Stimulated activated CD8-positive, alpha-beta memory T cell treated with anti-CD3 and anti-CD28 coated beads, Interleukin-4, amount 100 ng/mL, for 48 hours (primary cell): ENCODE results near the gene APOL6.
"Not testable (repeated sequence)": the region's sequence is repeated elsewhere in the genome, so short reads cannot be mapped to it uniquely, and the experiment has no call there.

Experiments used
- DNase-seq: peaks from one replicate; pipeline ENCODE4 v3.0.0-alpha.2; 2020

The APOL6 gene

DNA sequence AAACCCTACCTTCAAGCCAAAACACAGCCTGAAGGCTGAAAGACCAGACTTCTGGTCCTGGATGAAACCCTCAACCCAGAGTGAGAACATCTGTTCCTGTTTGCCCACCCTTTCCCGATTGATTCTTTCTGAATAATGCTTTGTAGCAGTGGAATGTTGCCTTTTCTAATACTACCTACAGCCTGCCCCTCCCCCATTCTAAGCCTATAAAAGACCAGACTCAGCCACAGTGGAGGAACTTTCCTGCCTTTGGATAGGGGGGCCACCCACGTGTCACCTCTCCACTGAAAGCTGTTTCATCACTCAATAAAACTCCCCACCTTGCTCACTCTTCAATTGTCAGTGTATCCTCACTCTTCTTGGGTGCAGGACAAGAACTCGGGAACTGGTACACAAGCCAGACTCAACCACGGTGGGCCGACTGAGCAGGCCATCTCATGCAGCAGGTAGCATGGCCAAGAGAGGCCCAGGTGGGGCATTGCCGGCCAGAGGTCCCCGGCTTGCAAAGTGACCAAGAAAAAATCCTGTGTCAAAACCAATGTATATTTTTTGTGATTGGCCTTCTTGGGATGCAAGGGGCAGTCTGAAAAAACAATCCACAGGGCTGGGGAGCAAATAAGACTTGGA, 6.6 kb upstream of the APOL6 start:
- DNase-seq = peak; percentile 23

GRCh38 chr22:35642305-35642741, 5.9 kb upstream of the APOL6 start:
- DNase-seq = peak; percentile 17

- DNase-seq = peak; percentile 11
Observed at GRCh38 chr22:35643991-35644390, 4.3 kb upstream of the APOL6 start.

DNA sequence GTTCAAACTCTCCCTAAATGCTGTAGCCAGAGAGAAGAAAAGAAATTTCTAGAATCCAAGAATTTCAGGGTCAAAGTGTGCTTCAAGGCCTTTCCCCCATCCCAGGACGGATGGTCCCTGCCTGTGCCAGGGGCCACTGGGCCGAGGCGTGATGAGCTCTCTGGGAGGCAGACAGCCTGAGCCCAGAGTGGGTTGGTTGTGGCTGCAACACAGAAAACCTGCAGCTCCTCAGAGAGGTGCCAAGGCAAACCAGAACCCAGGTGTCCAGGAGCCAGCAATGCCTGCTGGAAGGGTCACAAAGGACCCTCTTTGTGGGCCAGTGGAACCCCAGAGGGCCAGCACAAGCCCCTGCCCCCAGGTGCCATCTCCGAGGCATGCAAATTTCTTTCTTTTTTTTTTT, 2.6 kb upstream of the APOL6 start:
- DNase-seq = no peak

DNA sequence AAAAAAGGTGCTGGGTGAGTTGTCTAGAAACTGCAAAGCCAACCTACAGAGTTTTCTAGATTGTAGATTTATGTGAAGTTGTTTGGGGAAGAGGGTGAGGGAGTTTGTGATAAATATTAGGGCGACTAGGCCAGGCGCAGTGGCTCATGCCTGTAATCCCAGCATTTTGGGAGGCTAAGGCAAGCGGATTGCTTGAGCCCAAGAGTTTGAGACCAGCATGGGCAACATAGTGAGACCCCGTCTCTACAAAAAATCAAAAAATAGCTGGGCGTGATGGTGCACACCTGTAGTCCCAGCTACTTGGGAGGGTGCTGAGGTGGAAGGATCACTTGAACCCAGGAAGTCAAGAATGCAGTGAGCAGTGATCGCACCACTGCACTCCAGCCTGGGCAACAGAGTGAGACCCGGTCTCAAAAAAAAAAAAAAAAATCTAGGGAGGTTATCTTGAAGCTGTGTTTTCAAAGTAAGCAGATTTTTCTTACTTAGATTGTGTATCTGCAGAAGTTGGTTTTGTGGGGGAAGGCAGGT, 844 bp downstream of the APOL6 start:
- DNase-seq = no peak

DNA sequence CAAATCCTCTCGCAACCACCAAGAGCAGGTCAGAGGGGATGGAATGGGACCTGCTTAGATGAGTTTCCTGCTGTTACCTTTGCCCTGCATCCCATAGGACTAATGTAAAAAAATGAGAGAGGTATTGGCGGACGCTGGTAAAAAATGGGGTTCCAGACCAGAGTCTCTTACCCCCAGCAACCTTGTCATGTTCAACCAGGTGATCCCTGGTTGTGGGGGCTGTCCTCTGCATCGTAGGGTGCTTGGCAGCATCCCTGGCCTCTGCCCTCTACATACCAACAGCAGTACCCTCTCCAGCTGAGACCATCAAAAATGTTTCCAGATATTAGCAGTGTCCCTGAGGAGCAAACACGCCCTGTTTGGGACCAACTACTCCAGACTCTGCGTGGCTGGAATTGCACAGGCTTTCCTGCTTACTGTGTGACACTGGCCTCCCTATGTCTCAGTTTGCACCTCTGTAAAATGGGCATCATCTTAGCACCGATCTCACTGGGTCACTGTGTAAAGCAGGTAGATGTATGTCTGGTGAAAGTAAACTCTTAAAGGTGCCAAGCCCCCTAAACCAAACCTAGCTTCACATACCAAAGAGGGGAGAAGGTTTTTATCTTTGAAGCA, 1.5 kb downstream of the APOL6 start:
- no peak for DNase-seq

DNA sequence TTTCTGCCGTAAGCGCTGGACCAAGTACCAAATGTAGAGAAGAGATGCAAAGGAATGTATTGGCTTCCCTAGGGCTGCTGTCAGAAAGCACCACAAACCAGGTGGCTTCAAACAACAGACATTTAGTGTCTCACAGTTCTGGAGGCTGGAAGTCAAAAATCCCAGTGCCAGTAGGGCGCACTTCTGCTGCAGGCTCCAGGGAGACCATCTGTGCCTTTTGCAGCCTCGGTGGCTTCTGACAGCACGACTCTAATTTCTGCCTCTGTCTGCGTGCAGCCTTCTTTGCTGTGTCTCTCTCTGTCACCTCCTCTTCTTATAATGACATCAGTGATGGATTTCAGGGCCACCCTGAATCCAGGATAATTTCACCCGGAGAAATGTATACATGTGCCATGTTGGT, 2.8 kb downstream of the APOL6 start:
- DNase-seq = no peak

- DNase-seq = no peak
Observed at GRCh38 chr22:35653824-35654223, 5.6 kb downstream of the APOL6 start.

DNA sequence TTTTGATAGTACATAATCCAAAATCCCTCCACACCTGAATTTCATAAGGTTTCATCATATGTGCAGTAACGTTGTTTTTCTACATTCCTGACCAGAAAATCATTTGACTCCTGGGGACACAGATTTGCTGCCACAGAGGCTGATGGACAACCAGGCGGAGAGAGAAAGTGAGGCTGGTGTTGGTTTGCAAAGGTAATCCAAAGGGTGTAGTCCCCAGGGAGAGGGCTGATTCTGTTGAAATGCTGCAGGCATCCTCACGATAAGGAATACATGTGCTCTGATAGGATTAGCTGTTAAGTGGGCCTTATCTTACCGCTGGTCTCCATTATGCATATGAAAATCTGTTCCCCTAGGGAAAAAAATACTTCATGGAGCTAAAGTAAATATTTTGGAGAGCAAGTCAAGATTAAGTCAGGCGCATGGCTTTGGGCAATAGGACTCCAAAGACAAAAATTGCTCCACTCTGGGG, 8.1 kb downstream of the APOL6 start:
- DNase-seq = no peak

DNA sequence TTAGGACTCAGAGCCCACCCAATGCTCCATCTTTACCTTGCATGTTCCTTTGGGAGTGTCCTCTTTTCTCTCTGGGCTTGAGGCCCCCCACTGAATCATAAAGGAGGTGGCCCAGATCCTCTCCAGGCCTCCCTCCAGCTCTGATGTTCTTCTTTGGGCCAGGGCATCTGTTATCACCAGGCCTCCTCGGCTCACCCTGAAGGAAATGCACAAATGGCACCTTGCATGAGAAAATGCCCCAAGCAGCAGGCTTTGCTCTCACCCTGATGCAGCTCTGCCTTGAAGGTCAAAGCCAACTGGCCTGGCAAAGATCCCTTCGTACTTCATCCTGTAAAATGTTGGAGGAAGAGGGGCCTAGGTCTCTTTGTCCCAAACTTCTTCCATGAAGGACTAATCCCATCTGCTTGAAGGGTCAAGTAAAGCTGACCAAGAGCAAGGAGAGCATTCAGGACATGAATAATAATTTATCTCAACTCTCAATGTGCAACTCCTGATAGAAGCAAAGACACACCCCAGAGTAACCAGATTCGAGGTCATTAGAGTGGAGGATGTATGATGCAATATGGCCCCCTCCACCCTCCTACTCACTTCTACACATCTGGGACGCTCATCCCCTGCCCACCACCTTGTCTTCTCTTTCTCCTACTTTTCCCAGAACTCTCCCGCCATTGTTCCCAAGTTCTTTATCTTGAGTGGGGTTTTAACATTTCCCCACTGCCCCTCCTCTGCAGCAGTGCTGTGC, 9.5 kb downstream of the APOL6 start:
- DNase-seq = no peak

DNA sequence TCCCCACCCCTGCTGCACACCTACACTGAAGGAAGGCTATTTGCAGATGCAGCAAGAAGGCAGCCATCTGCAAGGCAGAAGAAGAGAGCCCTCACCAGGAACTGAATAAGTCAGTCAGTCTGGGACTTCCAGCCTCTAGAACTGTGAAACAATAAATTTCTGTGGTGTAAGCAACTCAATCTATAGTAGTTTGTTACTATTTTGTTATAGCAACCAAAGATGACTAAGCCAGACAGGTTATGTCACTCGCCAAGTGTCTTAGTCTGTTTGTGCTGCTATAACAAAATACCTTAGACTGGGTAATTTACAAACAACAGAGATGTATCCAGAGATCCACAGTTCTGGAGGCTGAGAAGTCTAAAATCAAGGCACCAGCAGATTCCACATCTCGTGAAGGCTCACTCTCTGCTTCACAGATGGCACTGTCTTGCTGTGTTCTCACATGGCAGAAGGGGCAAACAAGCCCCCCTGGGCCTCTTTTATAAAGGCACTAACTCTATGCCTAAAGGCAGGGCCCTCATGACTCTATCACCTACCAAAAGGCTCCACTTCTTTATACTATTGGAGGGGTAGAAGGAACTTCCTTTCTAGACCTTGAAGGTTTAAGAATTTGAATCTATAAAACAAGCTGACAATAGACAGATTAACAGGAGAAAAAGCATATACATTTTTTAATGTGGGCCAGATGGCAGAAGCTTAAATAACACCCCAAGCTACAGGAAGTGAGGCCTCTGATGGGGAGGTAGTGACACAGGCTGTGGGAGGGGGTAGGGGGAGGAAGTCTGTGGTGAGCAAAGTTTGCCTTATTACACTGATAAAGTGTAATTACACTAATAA, 12.3 kb downstream of the APOL6 start:
- DNase-seq = no peak

- DNase-seq = no peak
Observed at GRCh38 chr22:35661464-35661863, 13.2 kb downstream of the APOL6 start.

DNA sequence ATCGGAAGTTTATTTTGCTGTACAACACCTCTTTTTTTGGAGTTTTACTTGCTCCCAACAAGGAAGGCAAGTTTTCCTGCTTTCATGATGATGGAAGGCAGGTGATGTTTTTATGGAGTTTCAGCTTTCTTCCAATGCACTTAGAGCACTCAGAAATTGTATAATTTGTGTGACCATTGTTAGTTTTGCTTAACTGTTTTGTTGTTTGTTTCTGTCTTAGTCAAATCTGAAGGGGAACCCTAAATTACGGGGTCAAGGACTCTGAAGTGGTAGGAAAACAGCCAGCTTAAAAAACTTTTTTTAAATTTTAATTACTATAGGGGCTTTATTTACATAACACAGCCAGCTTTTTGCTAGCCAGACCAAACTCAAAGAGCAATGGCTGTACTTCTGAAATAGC, 14.7 kb downstream of the APOL6 start:
- no peak for DNase-seq

DNA sequence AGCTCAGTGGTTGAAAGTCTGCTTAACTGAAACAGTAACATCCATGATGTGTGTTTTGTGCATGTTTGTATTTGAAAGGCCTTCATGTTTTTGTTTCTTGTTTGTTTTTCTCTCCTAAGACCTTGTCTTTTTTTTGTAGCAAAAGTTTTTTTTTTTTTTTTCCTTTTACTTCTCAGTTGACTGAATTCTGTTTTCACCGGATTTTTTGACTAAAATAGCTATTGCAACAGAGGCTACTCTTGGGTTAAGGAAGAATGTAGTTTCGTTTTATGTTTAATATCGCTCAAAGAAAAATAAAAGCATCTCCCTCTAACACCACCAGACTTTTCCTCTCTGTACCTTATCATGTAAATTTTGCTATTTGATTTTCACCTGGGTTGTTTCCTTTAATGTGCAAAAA, 15.1 kb downstream of the APOL6 start:
- no peak for DNase-seq

DNA sequence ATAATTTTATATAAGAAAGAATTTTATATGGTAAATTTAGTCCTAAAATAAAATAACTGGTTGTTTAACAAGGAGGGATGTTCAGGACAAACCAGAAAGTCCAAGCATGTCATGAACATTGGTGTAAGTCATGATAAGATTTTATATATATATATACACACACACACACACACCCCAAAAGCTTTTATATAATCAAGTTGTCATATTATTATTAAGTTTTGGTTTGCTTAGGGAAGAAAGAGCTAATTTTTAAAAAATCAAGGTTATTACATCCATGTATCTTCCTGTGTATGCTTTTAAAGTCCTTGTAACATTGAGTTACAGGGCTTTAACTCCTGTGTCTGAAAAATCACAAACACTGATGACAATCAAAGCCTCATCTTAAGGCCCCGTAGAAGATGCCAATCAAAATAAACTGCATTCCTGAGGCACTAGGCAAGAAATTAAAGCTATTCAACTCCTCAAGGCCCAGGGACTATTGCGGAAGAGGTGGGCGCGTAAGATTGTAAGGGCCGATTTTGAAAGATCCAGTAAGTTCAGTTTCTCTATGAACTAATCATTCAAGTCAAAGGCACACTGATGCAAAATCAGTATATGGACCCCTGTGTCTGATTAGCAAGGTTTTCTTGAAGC, 16.8 kb downstream of the APOL6 start:
- no peak for DNase-seq

DNA sequence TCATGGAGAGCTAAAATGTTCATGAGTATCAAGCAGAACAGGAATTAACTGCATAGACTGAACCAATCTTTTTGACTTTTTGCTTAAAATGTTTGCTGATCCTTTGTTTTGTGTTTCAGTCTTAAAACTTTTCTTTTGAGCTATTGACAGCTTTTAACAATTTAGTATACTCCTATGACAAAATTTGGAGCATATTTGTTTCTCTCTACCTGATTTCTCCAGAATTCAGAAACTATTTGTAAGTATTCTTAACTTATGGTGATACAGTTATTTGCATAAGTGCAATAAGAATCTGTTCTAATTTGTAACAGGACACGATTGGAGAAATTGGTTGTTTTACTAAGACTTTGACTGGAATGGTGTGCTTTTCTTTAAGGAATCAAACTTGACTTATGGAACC, 18.5 kb downstream of the APOL6 start:
- DNase-seq = not testable (repeated sequence)

DNA sequence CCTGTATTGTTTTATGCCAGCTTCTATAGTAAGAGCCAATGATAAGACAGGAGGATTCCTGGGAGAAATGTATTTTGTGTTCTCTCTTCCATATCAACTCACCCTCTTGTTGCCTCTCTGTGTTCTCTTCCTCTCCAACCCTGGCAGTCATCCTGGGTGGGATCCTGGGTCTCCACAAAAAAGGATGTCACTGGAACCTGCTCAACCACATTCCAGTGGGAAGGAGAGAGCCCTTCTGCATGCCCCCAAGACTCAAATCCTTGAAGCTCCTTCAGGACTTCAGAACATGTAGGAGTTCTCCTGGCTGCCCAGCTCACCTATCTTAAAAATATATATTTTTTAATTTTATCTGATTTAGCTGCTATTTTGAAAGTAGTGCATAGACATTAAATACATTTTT, 26.1 kb downstream of the APOL6 start:
- no peak for DNase-seq

DNA sequence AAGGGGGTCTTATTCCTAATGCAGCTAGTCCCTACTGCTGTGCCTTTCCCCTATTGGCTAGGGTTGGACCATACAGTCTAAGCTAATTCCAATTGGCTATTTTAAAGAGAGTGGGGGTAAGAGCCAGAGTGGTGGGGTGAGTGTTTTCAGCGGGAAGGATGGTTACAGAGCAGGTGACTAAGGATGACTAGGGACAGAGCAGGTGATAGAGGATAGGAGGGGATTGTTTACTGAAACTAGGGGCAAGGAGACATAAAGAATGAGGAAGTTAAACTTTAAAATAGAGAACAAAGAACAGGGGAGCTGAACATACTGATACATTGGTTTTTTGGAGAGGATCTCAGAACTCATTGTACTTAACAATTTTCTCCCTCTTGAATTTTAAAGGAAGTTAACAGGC, 27.8 kb downstream of the APOL6 start:
- not testable (repeated sequence) for DNase-seq

- DNase-seq = no peak
Observed at GRCh38 chr22:35677460-35678187, 29.4 kb downstream of the APOL6 start.

DNA sequence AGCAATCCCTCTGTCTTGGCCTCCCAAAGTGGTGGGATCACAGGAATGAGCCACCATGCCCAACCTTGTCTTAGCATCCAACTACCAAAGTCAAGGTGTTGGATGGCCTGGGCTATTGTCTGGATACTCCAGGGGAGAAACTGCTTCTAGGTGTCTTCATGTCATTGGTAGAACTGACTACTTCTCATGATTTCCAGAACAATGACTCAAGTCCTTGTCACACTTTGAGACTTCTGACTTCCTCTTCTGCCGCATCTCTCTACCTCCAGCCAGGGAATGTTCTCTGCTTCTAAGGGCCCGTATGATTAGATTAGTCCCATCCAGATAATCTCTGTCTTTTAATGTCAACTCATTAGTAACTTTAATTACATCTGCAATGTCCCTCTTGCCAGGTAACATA, 30.6 kb downstream of the APOL6 start:
- DNase-seq = no peak

- peak; percentile 66 for DNase-seq
Observed at GRCh38 chr22:35679492-35679891, 31.2 kb downstream of the APOL6 start.
